ENCODE data around the gene OBP2A. TPM values are rescaled to one million over a fixed set of nuclear protein-coding genes. Genes with fewer than 3 reads are reported as not detected.
A peak's percentile ranks its signal among the peaks of the same experiment; 100 is the strongest.

OBP2A gene
- total RNA-seq, 1 experiment from 2014 or later, result not detected

GRCh38 chr9:135507104-135508035, 38.6 kb upstream of the OBP2A start:
- H3K27ac Mint-ChIP-seq, result peak overlapping the region in 1 of 3 experiments; percentile 74; a peak in 2 of 7 replicates
- WGBS (ENCODE audit: extremely low coverage, insufficient read length, low lambda C conversion rate), result no CpG with 5 or more reads among the region's 23 CpGs
- no peaks in the 10 kb centered on the region for H3K79me2 ChIP-seq (ENCODE audit: insufficient read depth, low read length)
- no peaks in the 10 kb centered on the region for H3K23me2 ChIP-seq (ENCODE audit: insufficient read length, low read depth, low read length, poor library complexity, severe bottlenecking)
- no peak overlapping the region for H2BK12ac ChIP-seq (ENCODE audit: insufficient read length, low read depth, low read length)
- H2BK15ac ChIP-seq (ENCODE audit: low read depth, low read length), result no peak overlapping the region; the same call in 1 of the 2 replicates
- no peak for TF ChIP-seq CTCF (conservative IDR thresholded peaks at IDR 0.05)
- no peak overlapping the region for H3K4me3 Mint-ChIP-seq
- H3K14ac ChIP-seq (ENCODE audit: insufficient read depth, low read length), result no peak overlapping the region
- H4K91ac ChIP-seq (ENCODE audit: insufficient read length, low read depth, low read length), result no peak overlapping the region
- H3K27me3 ChIP-seq (ENCODE audit: insufficient read depth, low read length), result no peaks in the 10 kb centered on the region
- no peak overlapping the region for H2BK20ac ChIP-seq (ENCODE audit: low read depth, low read length, poor library complexity, severe bottlenecking)
- H3K9ac ChIP-seq (ENCODE audit: extremely low read depth, insufficient read length, low read length), result no peak overlapping the region
- H3K4me1 Mint-ChIP-seq, result peaks cover 2 to 8% of the 10 kb centered on the region in 2 experiments; a peak in 1 of 4 replicates
- no peak overlapping the region for H3K56ac ChIP-seq (ENCODE audit: insufficient read length, low read depth, low read length)
- H4K20me1 ChIP-seq (ENCODE audit: control insufficient read depth, insufficient read depth, insufficient read length), result no peaks in the 10 kb centered on the region
- H3K4ac ChIP-seq (ENCODE audit: low read depth, low read length), result no peak overlapping the region
- no peak overlapping the region for H3K23ac ChIP-seq (ENCODE audit: insufficient read length, low read depth, low read length)
- DNase-seq, result peak; percentile 26
- H3K27me3 Mint-ChIP-seq (ENCODE audit: low read depth), result no peaks in the 10 kb centered on the region
- H3T11ph ChIP-seq (ENCODE audit: low read length), result no peak overlapping the region
- H3K4me1 ChIP-seq (ENCODE audit: insufficient read depth, low read length), result 0 out of 2 replicates have a peak, but pooled peaks cover 2% of the 10 kb centered on the region
- no peak overlapping the region for H2AK5ac ChIP-seq (ENCODE audit: insufficient read length, low read length)
- peaks cover 10 to 28% (median 28%) of the 10 kb centered on the region in 3 experiments; a peak in 6 of 7 replicates for H3K36me3 Mint-ChIP-seq (ENCODE audit: insufficient read depth in 1 of 3, low read depth in 3 of 3)
- no peaks in the 10 kb centered on the region for H3K79me1 ChIP-seq (ENCODE audit: insufficient read depth, low read depth, low read length, poor library complexity, severe bottlenecking)
- no peak overlapping the region for H2BK120ac ChIP-seq (ENCODE audit: low read depth, low read length, poor library complexity, severe bottlenecking)
- H2AFZ ChIP-seq (ENCODE audit: low read length), result no peak overlapping the region
- no peak overlapping the region for H2BK5ac ChIP-seq (ENCODE audit: insufficient read length, low read length)
- H3K18ac ChIP-seq (ENCODE audit: insufficient read length, low read depth, low read length), result no peak overlapping the region
- H4K5ac ChIP-seq (ENCODE audit: insufficient read length, low read depth, low read length), result no peak overlapping the region
- no peak overlapping the region for H4K8ac ChIP-seq (replicated peaks; ENCODE audit: insufficient read length, low read depth, low read length)
- H3K4me2 ChIP-seq (ENCODE audit: insufficient read depth, insufficient read length, low read length), result no peak overlapping the region
- no peak overlapping the region for H3K27ac ChIP-seq (ENCODE audit: insufficient read length, low read depth, low read length)
- H3K9me3 ChIP-seq (ENCODE audit: control insufficient read depth, low read depth, low read length), result no peaks in the 10 kb centered on the region
- no peaks in the 10 kb centered on the region; a peak in 1 of 5 replicates for H3K9me3 Mint-ChIP-seq
